GM19351 (cell line): ENCODE measurements around the gene CAMK1D.
"Not testable (repeated sequence)": the region's sequence is repeated elsewhere in the genome, so short reads cannot be mapped to it uniquely, and the experiment has no call there.

ENCODE experiments used
- ATAC-seq: cut with Tn5 transposase; IDR thresholded peaks from one replicate; pipeline ENCODE4 v1.9.1; 2021; ENCODE audit warnings: mild to moderate bottlenecking, moderate library complexity; ENCODE audit not compliant: unreplicated experiment

CAMK1D gene

GRCh38 chr10:12489806-12490205 lies 140.5 kb downstream of the CAMK1D start:
- no peak for ATAC-seq

GRCh38 chr10:12490963-12491362 lies 141.6 kb downstream of the CAMK1D start:
- ATAC-seq = no peak

GRCh38 chr10:12491491-12491890 lies 142.1 kb downstream of the CAMK1D start:
- ATAC-seq = no peak

- no peak for ATAC-seq
Observed at GRCh38 chr10:12492016-12492415, 142.7 kb downstream of the CAMK1D start.

- not testable (repeated sequence) for ATAC-seq
Observed at GRCh38 chr10:12497046-12497445, 147.7 kb downstream of the CAMK1D start.

DNA sequence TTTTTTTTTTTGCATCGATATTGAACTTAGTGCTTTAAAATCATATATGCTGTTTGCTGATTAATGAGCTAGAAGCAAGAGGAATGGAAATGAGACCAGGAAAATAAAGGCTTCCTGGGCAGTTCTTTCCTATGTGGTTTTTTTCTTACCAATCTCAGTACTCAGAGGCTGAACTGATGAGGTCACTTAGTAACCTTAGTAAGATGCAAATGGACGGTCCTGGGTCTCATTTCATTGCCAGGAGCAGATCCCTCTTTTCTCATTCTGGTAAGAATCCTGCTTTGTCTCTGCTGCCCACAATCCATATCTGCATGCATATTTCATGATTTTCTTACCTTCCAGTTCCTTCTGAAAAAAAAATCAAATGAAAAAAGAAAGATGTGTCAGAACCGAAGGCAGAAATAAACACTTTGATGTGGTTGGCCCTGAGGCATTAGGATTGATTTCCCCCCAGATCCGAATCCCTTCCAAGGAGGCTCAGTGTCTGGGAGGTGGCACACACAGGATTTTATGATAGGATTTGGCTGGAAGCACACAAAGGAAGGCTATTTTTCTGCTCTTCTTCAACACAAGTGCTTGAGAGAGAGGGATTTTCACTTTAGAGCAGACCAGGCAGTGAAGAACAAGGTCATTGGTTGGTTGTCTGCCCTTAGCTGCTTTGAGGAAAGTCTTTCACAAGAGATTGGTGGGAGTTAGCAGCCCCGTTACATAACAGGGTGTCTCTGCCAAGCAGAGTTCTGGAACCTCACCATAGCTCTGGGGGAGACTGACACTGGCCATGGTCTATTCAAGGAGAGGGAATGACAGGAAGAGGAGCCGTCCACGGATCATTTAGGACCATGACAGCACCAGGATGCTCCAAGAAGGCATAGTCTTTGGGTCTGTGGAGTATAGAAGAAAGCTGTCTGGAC lies 150.0 kb downstream of the CAMK1D start:
- ATAC-seq = no peak

GRCh38 chr10:12500381-12501303 lies 151.3 kb downstream of the CAMK1D start:
- no peak for ATAC-seq

DNA sequence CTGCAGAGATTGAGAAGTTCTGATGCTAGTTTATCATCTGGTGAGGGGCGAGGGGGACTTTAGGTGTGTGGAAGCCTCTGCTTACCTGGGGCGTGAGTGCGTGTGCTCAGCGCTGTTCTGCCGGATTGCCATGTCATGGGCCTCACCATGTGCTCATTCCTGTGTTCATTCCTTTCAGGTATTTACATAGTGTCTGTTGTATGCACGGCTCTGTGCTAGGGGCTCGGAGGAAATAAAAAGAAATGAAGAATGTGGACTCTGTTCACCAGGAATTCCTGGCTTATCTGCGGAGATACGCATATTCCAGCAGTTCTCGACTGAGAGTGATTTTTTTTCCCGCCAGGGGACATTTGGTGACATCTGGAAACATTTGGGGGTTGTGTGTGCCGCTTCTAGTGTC lies 152.0 kb downstream of the CAMK1D start:
- no peak for ATAC-seq

- no peak for ATAC-seq
Observed at GRCh38 chr10:12501841-12502525, 152.6 kb downstream of the CAMK1D start.

DNA sequence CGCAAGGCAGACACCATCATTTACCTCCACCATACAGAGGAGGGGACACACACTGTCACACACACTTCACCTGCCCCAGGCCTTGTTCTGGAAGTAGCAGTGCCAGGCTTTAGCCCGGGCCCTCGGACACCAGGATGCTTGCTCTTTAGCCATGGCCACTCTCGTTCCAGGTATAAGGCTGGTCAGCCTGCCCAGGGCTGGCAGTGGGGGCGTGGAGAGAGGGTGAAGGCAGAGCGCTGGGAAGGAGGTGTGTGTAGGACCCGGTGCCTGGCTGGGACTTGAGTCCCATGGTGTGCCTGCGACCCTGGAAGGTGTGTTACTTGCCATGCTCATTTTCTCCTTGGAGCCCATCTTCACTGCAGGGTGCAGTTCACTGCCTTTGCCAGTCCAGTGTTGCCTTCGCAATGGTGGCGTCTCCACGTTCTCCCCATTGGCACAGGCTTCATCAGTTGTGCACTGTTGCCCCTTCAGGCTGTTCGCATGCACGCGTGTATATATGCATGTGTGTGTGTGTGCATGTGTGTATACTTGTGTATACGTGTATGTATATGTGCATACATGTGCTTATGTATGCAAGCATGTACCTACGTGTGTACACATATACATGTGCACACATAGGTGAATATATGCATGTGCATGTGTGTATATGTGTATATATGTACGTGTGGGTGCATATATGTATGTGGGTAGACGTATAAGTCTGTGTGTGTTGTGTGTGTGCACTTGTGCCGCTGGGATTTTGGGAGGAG lies 153.4 kb downstream of the CAMK1D start:
- no peak for ATAC-seq

DNA sequence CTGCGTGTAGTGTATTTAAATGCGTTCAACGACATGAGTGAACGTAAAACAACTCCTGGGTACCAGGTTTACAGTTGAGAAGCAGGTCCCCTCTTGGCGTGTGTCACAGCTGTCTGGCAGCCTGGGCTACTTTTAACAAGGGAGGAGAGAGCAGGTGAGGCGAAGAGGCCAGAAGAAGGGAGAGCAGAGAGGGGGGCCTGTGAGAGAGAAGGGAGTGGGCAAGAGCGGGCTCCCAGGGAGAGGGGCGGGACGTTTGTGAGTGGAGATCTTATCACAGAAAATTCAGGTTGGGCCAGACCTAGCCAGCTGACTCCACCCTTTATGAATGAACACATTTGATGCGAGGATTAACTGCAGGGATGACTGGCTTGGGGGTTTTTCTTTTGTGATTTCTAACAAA lies 154.0 kb downstream of the CAMK1D start:
- no peak for ATAC-seq

- ATAC-seq = no peak
Observed at GRCh38 chr10:12504176-12504575, 154.8 kb downstream of the CAMK1D start.

DNA sequence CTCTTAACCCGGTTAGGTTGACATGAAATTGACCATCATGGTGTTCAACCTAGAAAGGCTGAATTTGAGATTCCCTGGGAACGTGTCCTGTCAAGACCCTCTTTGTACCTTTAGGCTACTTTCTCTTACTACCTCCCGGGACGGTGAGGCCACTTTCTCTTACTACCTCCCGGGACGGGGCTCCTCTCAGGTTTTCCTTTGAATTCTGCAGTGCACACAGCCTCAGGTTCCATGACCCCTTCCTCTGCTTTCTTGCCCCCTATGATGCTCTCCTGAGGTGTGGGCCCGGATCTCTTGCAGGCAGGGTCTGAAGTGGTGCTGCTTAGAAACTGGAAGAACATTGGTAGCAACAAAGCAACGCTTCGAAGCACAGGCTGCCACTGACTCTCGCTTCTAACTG lies 155.3 kb downstream of the CAMK1D start:
- no peak for ATAC-seq

DNA sequence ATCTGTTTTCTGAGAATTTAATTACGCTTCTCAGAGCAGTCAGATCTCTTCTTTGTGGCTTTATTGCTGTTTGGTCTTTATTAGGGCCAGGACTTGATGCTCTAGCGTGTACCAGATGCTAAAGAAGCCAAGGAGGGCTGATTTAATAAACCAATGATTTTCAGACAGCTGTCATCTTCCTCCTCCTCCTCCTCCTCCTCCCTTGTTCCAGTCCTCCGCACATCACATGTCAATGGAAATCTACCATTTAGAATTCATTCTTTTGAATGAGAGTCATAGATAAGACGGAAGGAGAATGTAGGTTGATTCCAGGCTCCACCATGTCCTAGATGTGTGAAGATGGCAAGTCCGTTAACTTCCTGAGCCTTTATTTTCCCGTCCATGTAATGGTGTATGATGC lies 156.3 kb downstream of the CAMK1D start:
- ATAC-seq = no peak

GRCh38 chr10:12507165-12507850 lies 158.0 kb downstream of the CAMK1D start:
- ATAC-seq = no peak

DNA sequence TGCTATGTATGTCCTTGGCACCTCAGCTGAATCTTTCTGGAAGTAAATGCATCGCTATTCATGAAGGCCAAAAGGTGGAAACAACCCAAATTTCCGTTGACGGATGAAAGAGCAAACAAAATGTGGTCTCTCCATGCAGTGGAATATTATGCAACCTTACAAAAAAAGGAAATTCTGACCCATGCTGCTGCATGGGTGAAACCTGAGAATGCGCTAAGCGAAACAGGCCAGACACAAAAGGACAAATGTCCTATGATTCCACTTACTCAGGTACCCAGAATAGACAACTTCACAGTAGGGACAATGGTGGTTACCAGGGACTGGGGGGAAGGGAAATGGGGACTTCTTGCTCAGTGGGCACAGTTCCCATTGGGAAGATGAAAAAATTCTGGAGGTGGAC lies 158.8 kb downstream of the CAMK1D start:
- no peak for ATAC-seq

GRCh38 chr10:12509016-12509793 lies 159.9 kb downstream of the CAMK1D start:
- no peak for ATAC-seq

GRCh38 chr10:12509794-12510100 lies 160.4 kb downstream of the CAMK1D start:
- ATAC-seq = no peak

- no peak for ATAC-seq
Observed at GRCh38 chr10:12510501-12510941, 161.2 kb downstream of the CAMK1D start.
